ENCODE results near the gene TSPAN33. TPM values are rescaled to one million over a fixed set of nuclear protein-coding genes. Genes with fewer than 3 reads are reported as not detected.

The TSPAN33 gene
- total RNA-seq, 1 donor from 2014 or later = 6.2 TPM

GRCh38 chr7:129188892-129189660 is 44.6 kb downstream of the TSPAN33 start:
- Histone ChIP-seq H3K9me3 (no peaks in the 10 kb centered on the region), H3K4me3 (peak overlapping the region; percentile 59), H3K27ac (no peak overlapping the region), H3K27me3 (peaks cover 42% of the 10 kb centered on the region), H3K36me3 (no peaks in the 10 kb centered on the region), H3K4me1 (peaks cover 6% of the 10 kb centered on the region)
- peak; percentile 55 for ATAC-seq
- intact Hi-C loops (cut with DNase I) = no loop called here
- no peak for DNase-seq
- no peak for TF ChIP-seq CTCF (IDR thresholded peaks at IDR 0.05)

GRCh38 chr7:129189661-129190310 is 45.3 kb downstream of the TSPAN33 start:
- ATAC-seq = no peak
- no peak for TF ChIP-seq CTCF (IDR thresholded peaks at IDR 0.05)
- Histone ChIP-seq H3K27me3 (peaks cover 42% of the 10 kb centered on the region), H3K36me3 (no peaks in the 10 kb centered on the region), H3K4me3 (peak overlapping the region; percentile 59), H3K9me3 (no peaks in the 10 kb centered on the region), H3K4me1 (peaks cover 6% of the 10 kb centered on the region), H3K27ac (no peak overlapping the region)
- intact Hi-C loops (cut with DNase I) = no loop called here
- no peak for DNase-seq

GRCh38 chr7:129191272-129191671 is 46.8 kb downstream of the TSPAN33 start:
- Histone ChIP-seq H3K27ac (no peak overlapping the region), H3K27me3 (peaks cover 42% of the 10 kb centered on the region), H3K4me1 (peaks cover 6% of the 10 kb centered on the region), H3K4me3 (no peak overlapping the region), H3K36me3 (no peaks in the 10 kb centered on the region), H3K9me3 (no peaks in the 10 kb centered on the region)
- intact Hi-C loops (cut with DNase I) = no loop called here
- no peak for DNase-seq
- no peak for ATAC-seq
- no peak for TF ChIP-seq CTCF (IDR thresholded peaks at IDR 0.05)

GRCh38 chr7:129193892-129194291 is 49.4 kb downstream of the TSPAN33 start:
- Histone ChIP-seq H3K27me3 (peaks cover 25% of the 10 kb centered on the region), H3K36me3 (no peaks in the 10 kb centered on the region), H3K9me3 (no peaks in the 10 kb centered on the region), H3K4me3 (no peak overlapping the region), H3K4me1 (peaks cover 6% of the 10 kb centered on the region), H3K27ac (no peak overlapping the region)
- TF ChIP-seq CTCF (IDR thresholded peaks at IDR 0.05) = no peak
- intact Hi-C loops (cut with DNase I) = no loop called here
- ATAC-seq (no peak), DNase-seq (no peak)

GRCh38 chr7:129197771-129198170 is 53.3 kb downstream of the TSPAN33 start:
- no peak for TF ChIP-seq CTCF (IDR thresholded peaks at IDR 0.05)
- no peaks in the 10 kb centered on the region for H3K27me3 ChIP-seq
- no peak overlapping the region for H3K4me3 ChIP-seq
- no peaks in the 10 kb centered on the region for H3K36me3 ChIP-seq
- ATAC-seq (no peak), DNase-seq (no peak)
- no peaks in the 10 kb centered on the region for H3K9me3 ChIP-seq
- intact Hi-C loops (cut with DNase I) = no loop called here
- no peaks in the 10 kb centered on the region for H3K4me1 ChIP-seq
- H3K27ac ChIP-seq = no peak overlapping the region
